Ramos (cell line): ENCODE data around the gene NFATC4.

Source experiments
- in situ Hi-C: fragments of 300-500 bp; cut with MboI; formaldehyde crosslinking; loops from one replicate; pipeline ENCODE4 v1.14.3; 2022; ENCODE audit warnings: low sequenced_read_pairs; ENCODE audit not compliant: unreplicated experiment

The NFATC4 gene

GRCh38 chr14:24365600-24366412 lies 2.2 kb upstream of the NFATC4 start:
- in situ Hi-C loops: loop anchor here (5.0 kb wide), 1 partner anchor 66 kb away; no protein-coding TSS in a partner anchor

- in situ Hi-C loops: loop anchor here (5.0 kb wide), 1 partner anchor 66 kb away; no protein-coding TSS in a partner anchor
Observed at GRCh38 chr14:24366413-24366720, 1.6 kb upstream of the NFATC4 start.

GRCh38 chr14:24366721-24367513 lies 1.1 kb upstream of the NFATC4 start:
- in situ Hi-C loops: loop anchor here (5.0 kb wide), 1 partner anchor 65 kb away; no protein-coding TSS in a partner anchor

GRCh38 chr14:24368212-24368561 lies 203 bp downstream of the NFATC4 start:
- in situ Hi-C loops: loop anchor here (5.0 kb wide), 1 partner anchor 64 kb away; no protein-coding TSS in a partner anchor

GRCh38 chr14:24368562-24369252 lies 723 bp downstream of the NFATC4 start:
- in situ Hi-C loops: loop anchor here (5.0 kb wide), 1 partner anchor 64 kb away; no protein-coding TSS in a partner anchor

- in situ Hi-C loops: loop anchor here (5.0 kb wide), 1 partner anchor 63 kb away; no protein-coding TSS in a partner anchor
Observed at GRCh38 chr14:24369463-24369862, 1.5 kb downstream of the NFATC4 start.

- in situ Hi-C loops: loop anchor here (5.0 kb wide), 2 partner anchors 42 to 62 kb away; no protein-coding TSS in a partner anchor
Observed at GRCh38 chr14:24369907-24370687, 2.1 kb downstream of the NFATC4 start.

GRCh38 chr14:24370748-24371147 lies 2.8 kb downstream of the NFATC4 start:
- in situ Hi-C loops: loop anchor here (5.0 kb wide), 1 partner anchor 42 kb away; no protein-coding TSS in a partner anchor

GRCh38 chr14:24371605-24372004 lies 3.6 kb downstream of the NFATC4 start:
- in situ Hi-C loops: loop anchor here (5.0 kb wide), 1 partner anchor 41 kb away; no protein-coding TSS in a partner anchor

GRCh38 chr14:24372701-24373416 lies 4.9 kb downstream of the NFATC4 start:
- in situ Hi-C loops: loop anchor here (5.0 kb wide), 1 partner anchor 39 kb away; no protein-coding TSS in a partner anchor

- in situ Hi-C loops: no loop called here
Observed at GRCh38 chr14:24376448-24377070, 8.6 kb downstream of the NFATC4 start.

GRCh38 chr14:24377126-24377525 lies 9.1 kb downstream of the NFATC4 start:
- in situ Hi-C loops: no loop called here

- in situ Hi-C loops: no loop called here
Observed at GRCh38 chr14:24377657-24378056, 9.7 kb downstream of the NFATC4 start.

- in situ Hi-C loops: no loop called here
Observed at GRCh38 chr14:24378327-24378726, 10.3 kb downstream of the NFATC4 start.

- in situ Hi-C loops: no loop called here
Observed at GRCh38 chr14:24378981-24379906, 11.3 kb downstream of the NFATC4 start.

GRCh38 chr14:24379907-24380730 lies 12.1 kb downstream of the NFATC4 start:
- in situ Hi-C loops: no loop called here
